GM10248 (cell line): Measurements from ENCODE around the gene SOD1.

Experiments
- CTCF ChIA-PET: fragments of 300-600 bp; sonication (Branson Sonifier 250); formaldehyde crosslinking; extraction: SDS; loops from one replicate; lab custom pipeline; 2021; ENCODE audit warnings: antibody characterized with exemption; lab: Yijun Ruan, JAX
- POLR2A ChIA-PET: fragments of 350-650 bp; sonication (Branson Sonifier 250); formaldehyde crosslinking; extraction: SDS; loops from one replicate; lab custom pipeline; 2020; ENCODE audit warnings: antibody characterized with exemption; lab: Yijun Ruan, JAX
- DNase-seq: peaks from one replicate; pipeline ENCODE4 v3.0.0; 2012; ENCODE audit errors: extremely low spot score
- CTCF ChIP-seq: IDR thresholded peaks from 2 replicates; pipeline ENCODE4 v1.5.1; 2012; ENCODE audit warnings: mild to moderate bottlenecking, low read depth; ENCODE audit errors: extremely low read depth, missing control alignments, control extremely low read depth

Gene SOD1

GRCh38 chr21:31713115-31713514 is 53.6 kb downstream of the SOD1 start:
- ChIA-PET CTCF (no interaction called here), POLR2A (interaction anchor here (0.7 kb wide), 1 partner anchor 50 kb away, joined by 7 read pairs; no protein-coding TSS in a partner anchor)
- no peak for DNase-seq
- TF ChIP-seq CTCF: no peak

GRCh38 chr21:31713973-31714740 is 54.7 kb downstream of the SOD1 start:
- no peak for DNase-seq
- no peak for TF ChIP-seq CTCF
- ChIA-PET POLR2A (interaction anchor here (0.5 kb wide), 1 partner anchor 61 kb away, joined by 3 read pairs; no protein-coding TSS in a partner anchor), CTCF (no interaction called here)

GRCh38 chr21:31714741-31715365 is 55.4 kb downstream of the SOD1 start:
- no peak for TF ChIP-seq CTCF
- no peak for DNase-seq
- ChIA-PET CTCF (interaction anchor here (1.4 kb wide), 1 partner anchor 13 kb away, joined by 3 read pairs; no protein-coding TSS in a partner anchor), POLR2A (interaction anchor here (0.5 kb wide), 1 partner anchor 62 kb away, joined by 3 read pairs; no protein-coding TSS in a partner anchor)

GRCh38 chr21:31716106-31716505 is 56.6 kb downstream of the SOD1 start:
- CTCF ChIA-PET: interaction anchor here (1.4 kb wide), 1 partner anchor 12 kb away, joined by 3 read pairs; no protein-coding TSS in a partner anchor
- no peak for TF ChIP-seq CTCF
- POLR2A ChIA-PET: no interaction called here
- no peak for DNase-seq
